Hematopoietic multipotent progenitor cell (in vitro differentiated cells): ENCODE measurements around the gene USP49. TPM values are rescaled to one million over a fixed set of nuclear protein-coding genes. Genes with fewer than 3 reads are reported as not detected.

Experiments
- DNase-seq, 3 donors: peaks; one replicate each; pipeline ENCODE4 v3.0.0-alpha.2; 2011 to 2015; ENCODE audit warnings: low read depth in 2 of 3, low spot score in 2 of 3
- total RNA-seq: library from RNA; depleted of rRNA; stranded (reverse); fragments of >200 nt; gene quantifications from one replicate; pipeline ENCODE4 v1.2.3, GENCODE V29; 2012

Gene USP49
- total RNA-seq, 1 donor: 6.2 TPM

- no peak for DNase-seq
These were observed 16.9 kb downstream of the USP49 start for GRCh38 chr6:41878246-41878645.

GRCh38 chr6:41877051-41877680 lies 18.0 kb downstream of the USP49 start:
- DNase-seq: no peak

GRCh38 chr6:41874741-41875140 lies 20.4 kb downstream of the USP49 start:
- DNase-seq: no peak

GRCh38 chr6:41872147-41872546 lies 23.0 kb downstream of the USP49 start:
- DNase-seq: no peak

- no peak for DNase-seq
These were observed 23.5 kb downstream of the USP49 start for GRCh38 chr6:41871691-41872090.

GRCh38 chr6:41859356-41859755 lies 35.8 kb downstream of the USP49 start:
- no peak for DNase-seq

GRCh38 chr6:41858703-41859102 lies 36.5 kb downstream of the USP49 start:
- DNase-seq: no peak

GRCh38 chr6:41850861-41851260 lies 44.3 kb downstream of the USP49 start:
- no peak for DNase-seq

GRCh38 chr6:41846666-41847237 lies 48.4 kb downstream of the USP49 start:
- DNase-seq: peak; percentile 31 to 71 (median 53)

- no peak for DNase-seq
These were observed 52.0 kb downstream of the USP49 start for GRCh38 chr6:41843178-41843577.

- DNase-seq: no peak
These were observed 54.8 kb downstream of the USP49 start for GRCh38 chr6:41840326-41840725.

GRCh38 chr6:41836660-41837052 lies 58.5 kb downstream of the USP49 start:
- DNase-seq: no peak

GRCh38 chr6:41836022-41836659 lies 59.0 kb downstream of the USP49 start:
- no peak for DNase-seq

- no peak for DNase-seq
These were observed 62.9 kb downstream of the USP49 start for GRCh38 chr6:41832263-41832662.

GRCh38 chr6:41826343-41827022 lies 68.7 kb downstream of the USP49 start:
- DNase-seq: no peak

- DNase-seq: no peak
These were observed 70.3 kb downstream of the USP49 start for GRCh38 chr6:41824571-41825569.

- no peak for DNase-seq
These were observed 72.0 kb downstream of the USP49 start for GRCh38 chr6:41823178-41823577.

GRCh38 chr6:41822021-41822420 lies 73.2 kb downstream of the USP49 start:
- DNase-seq: no peak

GRCh38 chr6:41821266-41821665 lies 73.9 kb downstream of the USP49 start:
- no peak for DNase-seq

GRCh38 chr6:41818271-41819054 lies 76.7 kb downstream of the USP49 start:
- no peak for DNase-seq
